Activated T-cell treated with anti-CD3 and anti-CD28 coated beads, Interleukin-2, amount 50 U/mL, for 4 hours (primary cell): ENCODE data around the gene BMERB1. TPM values are rescaled to one million over a fixed set of nuclear protein-coding genes. Genes with fewer than 3 reads are reported as not detected.
"Not testable (repeated sequence)": the region's sequence is repeated elsewhere in the genome, so short reads cannot be mapped to it uniquely, and the experiment has no call there.

Source experiments
- ATAC-seq, 2 donors: fragments of 200-7000 bp; cut with Tn5 transposase; one replicate each; pipeline ENCODE4 v1.10.0; 2021
- DNase-seq: peaks from one replicate; pipeline ENCODE4 v3.0.0-alpha.2; 2020
- H3K27me3 Mint-ChIP-seq: one replicate; pipeline ENCODE4 v1.8.0; 2021; ENCODE audit warnings: low read depth, mixed read lengths
- H3K36me3 Mint-ChIP-seq: one replicate; pipeline ENCODE4 v1.8.0; 2022; ENCODE audit warnings: mixed read lengths; ENCODE audit not compliant: insufficient read depth
- H3K4me1 Mint-ChIP-seq: one replicate; pipeline ENCODE4 v1.8.0; 2021; ENCODE audit warnings: low read depth, mixed read lengths
- H3K4me3 Mint-ChIP-seq: one replicate; pipeline ENCODE4 v1.8.0; 2021; ENCODE audit warnings: mild to moderate bottlenecking, moderate library complexity, mixed read lengths
- H3K9me3 Mint-ChIP-seq: one replicate; pipeline ENCODE4 v1.8.0; 2021; ENCODE audit warnings: mixed read lengths
- total RNA-seq, 3 donors: library from RNA; stranded (reverse); gene quantifications; one replicate each; pipeline ENCODE4 v1.2.1, GENCODE V29; 2021

The BMERB1 gene
- total RNA-seq, 3 donors from 2014 or later: 15.4 to 20.8 (median 19.0) TPM

GRCh38 chr16:15570666-15571065 is 136.3 kb downstream of the BMERB1 start:
- not testable (repeated sequence) for DNase-seq, H3K4me3 Mint-ChIP-seq, ATAC-seq, H3K36me3 Mint-ChIP-seq, H3K27me3 Mint-ChIP-seq, H3K9me3 Mint-ChIP-seq
- H3K4me1 Mint-ChIP-seq: peaks cover 20% of the 10 kb centered on the region

- DNase-seq (no peak), ATAC-seq (no peak)
- Mint-ChIP-seq H3K4me3 (no peak overlapping the region), H3K9me3 (peaks cover 3% of the 10 kb centered on the region), H3K4me1 (peaks cover 20% of the 10 kb centered on the region), H3K27me3 (no peaks in the 10 kb centered on the region), H3K36me3 (no peaks in the 10 kb centered on the region)
These were observed 137.2 kb downstream of the BMERB1 start for GRCh38 chr16:15571557-15571956.

GRCh38 chr16:15572329-15573001 is 138.1 kb downstream of the BMERB1 start:
- peaks cover 3% of the 10 kb centered on the region for H3K9me3 Mint-ChIP-seq
- no peaks in the 10 kb centered on the region for H3K27me3 Mint-ChIP-seq
- DNase-seq: no peak
- no peak overlapping the region for H3K4me3 Mint-ChIP-seq
- H3K36me3 Mint-ChIP-seq: no peaks in the 10 kb centered on the region
- ATAC-seq: peak; percentile 85 to 86
- peaks cover 20% of the 10 kb centered on the region for H3K4me1 Mint-ChIP-seq

GRCh38 chr16:15573274-15573895 is 139.0 kb downstream of the BMERB1 start:
- ATAC-seq (no peak), DNase-seq (no peak)
- H3K4me3 Mint-ChIP-seq: no peak overlapping the region
- no peaks in the 10 kb centered on the region for H3K36me3 Mint-ChIP-seq
- peaks cover 3% of the 10 kb centered on the region for H3K9me3 Mint-ChIP-seq
- H3K27me3 Mint-ChIP-seq: no peaks in the 10 kb centered on the region
- peaks cover 20% of the 10 kb centered on the region for H3K4me1 Mint-ChIP-seq

GRCh38 chr16:15573896-15574613 is 139.7 kb downstream of the BMERB1 start:
- H3K27me3 Mint-ChIP-seq, H3K4me3 Mint-ChIP-seq, ATAC-seq, H3K9me3 Mint-ChIP-seq, DNase-seq, H3K36me3 Mint-ChIP-seq: not testable (repeated sequence)
- H3K4me1 Mint-ChIP-seq: peaks cover 20% of the 10 kb centered on the region

GRCh38 chr16:15574614-15574948 is 140.2 kb downstream of the BMERB1 start:
- Mint-ChIP-seq H3K4me3 (no peak overlapping the region), H3K4me1 (peaks cover 20% of the 10 kb centered on the region), H3K9me3 (peaks cover 3% of the 10 kb centered on the region)

GRCh38 chr16:15575293-15576049 is 141.1 kb downstream of the BMERB1 start:
- Mint-ChIP-seq H3K36me3 (no peaks in the 10 kb centered on the region), H3K4me1 (peaks cover 20% of the 10 kb centered on the region), H3K4me3 (no peak overlapping the region), H3K27me3 (no peaks in the 10 kb centered on the region), H3K9me3 (peaks cover 3% of the 10 kb centered on the region)
- ATAC-seq (no peak), DNase-seq (no peak)

More at GRCh38 chr16:15574614-15574948, 140.2 kb downstream of the BMERB1 start:
- no peaks in the 10 kb centered on the region for H3K27me3 Mint-ChIP-seq
- H3K36me3 Mint-ChIP-seq: no peaks in the 10 kb centered on the region
- ATAC-seq: no peak
- DNase-seq: no peak

GRCh38 chr16:15576960-15577958 is 142.9 kb downstream of the BMERB1 start:
- Mint-ChIP-seq H3K27me3 (no peaks in the 10 kb centered on the region), H3K9me3 (peaks cover 3% of the 10 kb centered on the region), H3K4me3 (no peak overlapping the region), H3K36me3 (no peaks in the 10 kb centered on the region), H3K4me1 (peaks cover 16% of the 10 kb centered on the region)
- ATAC-seq (no peak), DNase-seq (no peak)

GRCh38 chr16:15578824-15579223 is 144.4 kb downstream of the BMERB1 start:
- ATAC-seq (no peak), DNase-seq (no peak)
- Mint-ChIP-seq H3K27me3 (no peaks in the 10 kb centered on the region), H3K4me1 (peaks cover 2% of the 10 kb centered on the region), H3K4me3 (no peak overlapping the region), H3K9me3 (no peaks in the 10 kb centered on the region), H3K36me3 (no peaks in the 10 kb centered on the region)

GRCh38 chr16:15581127-15581815 is 146.9 kb downstream of the BMERB1 start:
- ATAC-seq (no peak), DNase-seq (no peak)
- Mint-ChIP-seq H3K4me1 (peaks cover 2% of the 10 kb centered on the region), H3K36me3 (peaks cover 6% of the 10 kb centered on the region), H3K9me3 (peaks cover 8% of the 10 kb centered on the region), H3K4me3 (no peak overlapping the region), H3K27me3 (no peaks in the 10 kb centered on the region)

- H3K9me3 Mint-ChIP-seq: peaks cover 11% of the 10 kb centered on the region
- no peak for ATAC-seq
- H3K4me3 Mint-ChIP-seq: no peak overlapping the region
- peaks cover 19% of the 10 kb centered on the region for H3K36me3 Mint-ChIP-seq
- H3K4me1 Mint-ChIP-seq: peaks cover 2% of the 10 kb centered on the region
- DNase-seq: no peak
- no peaks in the 10 kb centered on the region for H3K27me3 Mint-ChIP-seq
These were observed 149.1 kb downstream of the BMERB1 start for GRCh38 chr16:15583526-15583925.

GRCh38 chr16:15585956-15586355 is 151.6 kb downstream of the BMERB1 start:
- DNase-seq (no peak), ATAC-seq (no peak)
- H3K27me3 Mint-ChIP-seq: no peaks in the 10 kb centered on the region
- H3K4me3 Mint-ChIP-seq: no peak overlapping the region
- peaks cover 19% of the 10 kb centered on the region for H3K36me3 Mint-ChIP-seq
- peaks cover 21% of the 10 kb centered on the region for H3K4me1 Mint-ChIP-seq
- H3K9me3 Mint-ChIP-seq: peaks cover 11% of the 10 kb centered on the region

GRCh38 chr16:15586716-15587115 is 152.3 kb downstream of the BMERB1 start:
- no peak for DNase-seq
- Mint-ChIP-seq H3K36me3 (peaks cover 19% of the 10 kb centered on the region), H3K27me3 (no peaks in the 10 kb centered on the region), H3K9me3 (peaks cover 11% of the 10 kb centered on the region), H3K4me1 (peaks cover 26% of the 10 kb centered on the region), H3K4me3 (no peak overlapping the region)
- ATAC-seq: no peak
